ENCODE data around the gene RBMS1.

DNA sequence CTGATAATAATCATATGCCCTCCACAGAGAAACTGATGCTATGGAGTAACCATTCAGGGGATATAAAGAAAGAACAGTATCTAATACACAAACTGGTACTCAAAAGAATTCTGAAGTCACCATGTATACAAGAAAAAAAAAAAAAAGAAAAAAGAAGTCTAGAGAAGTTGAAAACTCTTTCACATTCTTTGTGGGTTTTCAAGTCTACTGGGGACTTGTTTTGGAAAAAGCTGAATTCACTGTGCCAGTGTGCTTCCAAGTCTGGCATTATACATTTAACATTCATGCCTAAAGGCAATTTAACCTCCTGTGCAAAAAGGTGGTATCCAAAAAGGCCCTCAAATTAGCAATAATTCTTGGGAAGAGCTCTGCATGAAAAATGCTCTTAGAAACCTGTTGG, 198.7 kb downstream of the RBMS1 start:
- no peak for TF ChIP-seq TAF1 (IDR thresholded peaks at IDR 0.05; ENCODE audit: borderline replicate concordance, insufficient read depth, low read length)
- no peak for TF ChIP-seq SIN3A (IDR thresholded peaks at IDR 0.05; ENCODE audit: borderline replicate concordance, insufficient read depth, low read length)
- no peak for TF ChIP-seq POLR2AphosphoS5 (IDR thresholded peaks at IDR 0.05; ENCODE audit: low read depth, low read length)
- TF ChIP-seq FOXP2 (optimal IDR thresholded peaks at IDR 0.05; ENCODE audit: borderline replicate concordance, extremely low read depth, extremely low read length, insufficient read depth) = no peak
- TF ChIP-seq, protein P1, sequence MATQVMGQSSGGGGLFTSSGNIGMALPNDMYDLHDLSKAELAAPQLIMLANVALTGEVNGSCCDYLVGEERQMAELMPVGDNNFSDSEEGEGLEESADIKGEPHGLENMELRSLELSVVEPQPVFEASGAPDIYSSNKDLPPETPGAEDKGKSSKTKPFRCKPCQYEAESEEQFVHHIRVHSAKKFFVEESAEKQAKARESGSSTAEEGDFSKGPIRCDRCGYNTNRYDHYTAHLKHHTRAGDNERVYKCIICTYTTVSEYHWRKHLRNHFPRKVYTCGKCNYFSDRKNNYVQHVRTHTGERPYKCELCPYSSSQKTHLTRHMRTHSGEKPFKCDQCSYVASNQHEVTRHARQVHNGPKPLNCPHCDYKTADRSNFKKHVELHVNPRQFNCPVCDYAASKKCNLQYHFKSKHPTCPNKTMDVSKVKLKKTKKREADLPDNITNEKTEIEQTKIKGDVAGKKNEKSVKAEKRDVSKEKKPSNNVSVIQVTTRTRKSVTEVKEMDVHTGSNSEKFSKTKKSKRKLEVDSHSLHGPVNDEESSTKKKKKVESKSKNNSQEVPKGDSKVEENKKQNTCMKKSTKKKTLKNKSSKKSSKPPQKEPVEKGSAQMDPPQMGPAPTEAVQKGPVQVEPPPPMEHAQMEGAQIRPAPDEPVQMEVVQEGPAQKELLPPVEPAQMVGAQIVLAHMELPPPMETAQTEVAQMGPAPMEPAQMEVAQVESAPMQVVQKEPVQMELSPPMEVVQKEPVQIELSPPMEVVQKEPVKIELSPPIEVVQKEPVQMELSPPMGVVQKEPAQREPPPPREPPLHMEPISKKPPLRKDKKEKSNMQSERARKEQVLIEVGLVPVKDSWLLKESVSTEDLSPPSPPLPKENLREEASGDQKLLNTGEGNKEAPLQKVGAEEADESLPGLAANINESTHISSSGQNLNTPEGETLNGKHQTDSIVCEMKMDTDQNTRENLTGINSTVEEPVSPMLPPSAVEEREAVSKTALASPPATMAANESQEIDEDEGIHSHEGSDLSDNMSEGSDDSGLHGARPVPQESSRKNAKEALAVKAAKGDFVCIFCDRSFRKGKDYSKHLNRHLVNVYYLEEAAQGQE (IDR thresholded peaks at IDR 0.05; ENCODE audit: insufficient read depth in 1 of 2, low read depth in 2 of 2, low read length in 2 of 2) = no peak
